Measurements from ENCODE around the gene GABARAP. TPM values are rescaled to one million over a fixed set of nuclear protein-coding genes. Genes with fewer than 3 reads are reported as not detected.

GABARAP gene
- polyA plus RNA-seq, 1 donor from 2014 or later, result 384 TPM

DNA sequence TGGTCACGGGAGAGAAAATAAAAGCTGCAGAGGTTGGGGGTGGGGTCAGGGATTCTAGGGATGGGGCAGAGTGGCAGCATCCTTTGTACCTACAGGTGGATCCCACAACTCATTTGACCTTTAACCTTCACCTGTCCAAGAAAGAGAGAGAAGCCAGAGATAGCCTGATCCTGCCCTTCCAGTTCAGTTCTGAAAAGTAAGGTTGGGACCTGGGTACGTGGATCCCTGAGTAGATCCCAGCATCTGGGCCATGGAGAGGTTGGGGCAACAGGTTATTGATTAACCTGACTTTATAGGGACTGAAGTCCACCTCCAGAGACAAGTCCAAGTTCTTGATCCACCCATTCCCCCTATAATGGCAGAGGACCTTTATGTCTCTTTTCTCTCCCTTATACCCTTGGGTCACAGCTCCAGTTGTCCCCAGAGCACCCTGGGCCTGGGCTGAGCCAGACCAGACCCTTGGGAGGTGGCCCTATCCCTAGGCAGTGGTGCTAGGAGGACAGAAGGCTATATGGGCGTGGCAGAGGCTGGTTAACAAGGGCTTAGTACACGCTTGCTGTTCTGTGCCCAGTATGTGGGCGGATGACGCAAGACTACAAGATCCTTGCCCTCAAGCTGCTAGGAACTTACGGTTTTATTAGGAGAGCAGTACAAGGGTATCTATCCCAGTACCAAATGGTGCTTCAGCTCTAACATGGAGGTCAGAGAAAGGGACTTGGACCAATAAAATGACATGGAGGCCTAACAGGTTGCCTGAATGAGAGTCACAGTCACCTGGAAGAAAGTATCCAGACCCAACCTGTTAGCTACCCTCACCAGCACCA is 16.7 kb upstream of the GABARAP start:
- Histone ChIP-seq H3K36me3 (ENCODE audit: insufficient read depth, low read length) (peaks cover 4% of the 10 kb centered on the region), H3K4me2 (ENCODE audit: low read length) (no peak overlapping the region)
- no peak for TF ChIP-seq EZH2 (IDR thresholded peaks at IDR 0.05; ENCODE audit: borderline replicate concordance, insufficient read depth, low read length, poor library complexity, severe bottlenecking)
- no peak for TF ChIP-seq RAD21 (conservative IDR thresholded peaks at IDR 0.05)
- no peak for TF ChIP-seq TAF1 (IDR thresholded peaks at IDR 0.05; ENCODE audit: low read depth)
- TF ChIP-seq EP300 (conservative IDR thresholded peaks at IDR 0.05; ENCODE audit: poor library complexity, severe bottlenecking), result no peak
- no peak for TF ChIP-seq SMC3 (conservative IDR thresholded peaks at IDR 0.05; ENCODE audit: poor library complexity)
- TF ChIP-seq, protein P1, sequence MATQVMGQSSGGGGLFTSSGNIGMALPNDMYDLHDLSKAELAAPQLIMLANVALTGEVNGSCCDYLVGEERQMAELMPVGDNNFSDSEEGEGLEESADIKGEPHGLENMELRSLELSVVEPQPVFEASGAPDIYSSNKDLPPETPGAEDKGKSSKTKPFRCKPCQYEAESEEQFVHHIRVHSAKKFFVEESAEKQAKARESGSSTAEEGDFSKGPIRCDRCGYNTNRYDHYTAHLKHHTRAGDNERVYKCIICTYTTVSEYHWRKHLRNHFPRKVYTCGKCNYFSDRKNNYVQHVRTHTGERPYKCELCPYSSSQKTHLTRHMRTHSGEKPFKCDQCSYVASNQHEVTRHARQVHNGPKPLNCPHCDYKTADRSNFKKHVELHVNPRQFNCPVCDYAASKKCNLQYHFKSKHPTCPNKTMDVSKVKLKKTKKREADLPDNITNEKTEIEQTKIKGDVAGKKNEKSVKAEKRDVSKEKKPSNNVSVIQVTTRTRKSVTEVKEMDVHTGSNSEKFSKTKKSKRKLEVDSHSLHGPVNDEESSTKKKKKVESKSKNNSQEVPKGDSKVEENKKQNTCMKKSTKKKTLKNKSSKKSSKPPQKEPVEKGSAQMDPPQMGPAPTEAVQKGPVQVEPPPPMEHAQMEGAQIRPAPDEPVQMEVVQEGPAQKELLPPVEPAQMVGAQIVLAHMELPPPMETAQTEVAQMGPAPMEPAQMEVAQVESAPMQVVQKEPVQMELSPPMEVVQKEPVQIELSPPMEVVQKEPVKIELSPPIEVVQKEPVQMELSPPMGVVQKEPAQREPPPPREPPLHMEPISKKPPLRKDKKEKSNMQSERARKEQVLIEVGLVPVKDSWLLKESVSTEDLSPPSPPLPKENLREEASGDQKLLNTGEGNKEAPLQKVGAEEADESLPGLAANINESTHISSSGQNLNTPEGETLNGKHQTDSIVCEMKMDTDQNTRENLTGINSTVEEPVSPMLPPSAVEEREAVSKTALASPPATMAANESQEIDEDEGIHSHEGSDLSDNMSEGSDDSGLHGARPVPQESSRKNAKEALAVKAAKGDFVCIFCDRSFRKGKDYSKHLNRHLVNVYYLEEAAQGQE (IDR thresholded peaks at IDR 0.05; ENCODE audit: borderline replicate concordance), result no peak
- TF ChIP-seq, protein P2, sequence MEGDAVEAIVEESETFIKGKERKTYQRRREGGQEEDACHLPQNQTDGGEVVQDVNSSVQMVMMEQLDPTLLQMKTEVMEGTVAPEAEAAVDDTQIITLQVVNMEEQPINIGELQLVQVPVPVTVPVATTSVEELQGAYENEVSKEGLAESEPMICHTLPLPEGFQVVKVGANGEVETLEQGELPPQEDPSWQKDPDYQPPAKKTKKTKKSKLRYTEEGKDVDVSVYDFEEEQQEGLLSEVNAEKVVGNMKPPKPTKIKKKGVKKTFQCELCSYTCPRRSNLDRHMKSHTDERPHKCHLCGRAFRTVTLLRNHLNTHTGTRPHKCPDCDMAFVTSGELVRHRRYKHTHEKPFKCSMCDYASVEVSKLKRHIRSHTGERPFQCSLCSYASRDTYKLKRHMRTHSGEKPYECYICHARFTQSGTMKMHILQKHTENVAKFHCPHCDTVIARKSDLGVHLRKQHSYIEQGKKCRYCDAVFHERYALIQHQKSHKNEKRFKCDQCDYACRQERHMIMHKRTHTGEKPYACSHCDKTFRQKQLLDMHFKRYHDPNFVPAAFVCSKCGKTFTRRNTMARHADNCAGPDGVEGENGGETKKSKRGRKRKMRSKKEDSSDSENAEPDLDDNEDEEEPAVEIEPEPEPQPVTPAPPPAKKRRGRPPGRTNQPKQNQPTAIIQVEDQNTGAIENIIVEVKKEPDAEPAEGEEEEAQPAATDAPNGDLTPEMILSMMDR (IDR thresholded peaks at IDR 0.05; ENCODE audit: poor library complexity, severe bottlenecking), result no peak
- no peak for TF ChIP-seq POLR2AphosphoS5 (IDR thresholded peaks at IDR 0.05)
- no peak for TF ChIP-seq MXI1 (conservative IDR thresholded peaks at IDR 0.05; ENCODE audit: poor library complexity, severe bottlenecking)

DNA sequence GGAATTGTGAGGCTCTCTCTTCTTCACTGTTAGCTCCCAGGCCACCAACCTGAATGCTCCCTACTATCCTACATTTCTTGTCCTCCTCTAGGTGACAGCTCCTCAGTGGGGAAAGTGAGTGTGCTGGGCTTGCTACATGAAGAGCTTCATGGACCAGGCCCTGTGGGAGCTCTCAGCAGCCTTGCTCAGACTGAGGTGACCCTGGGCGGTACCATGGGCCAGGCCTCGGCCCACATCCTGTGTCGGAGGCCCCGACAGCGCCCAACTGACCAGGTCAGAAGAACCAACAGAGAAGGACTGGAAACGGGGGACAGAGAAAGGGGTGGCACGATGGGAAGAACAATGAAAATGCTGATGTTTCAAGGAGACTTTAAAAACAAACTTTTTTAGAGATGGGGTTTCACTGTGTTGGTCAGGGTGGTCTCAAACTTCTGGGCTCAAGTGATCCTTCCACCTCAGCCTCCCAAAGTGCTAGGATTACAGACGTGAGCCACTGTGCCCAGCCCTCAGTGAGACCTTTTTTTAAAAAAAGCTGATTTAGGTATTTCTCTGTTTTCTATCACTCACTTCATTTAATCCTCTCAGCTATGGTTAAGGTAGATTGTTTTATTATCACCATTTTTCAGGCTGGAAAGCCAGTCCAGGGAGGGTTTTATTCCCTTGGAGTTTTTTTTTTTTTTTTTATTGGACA is 14.7 kb upstream of the GABARAP start:
- no peak overlapping the region for H2AFZ ChIP-seq (ENCODE audit: low read depth, low read length)
- H3F3A ChIP-seq (ENCODE audit: insufficient read depth, low read length, poor library complexity, severe bottlenecking), result no peaks in the 10 kb centered on the region
- peaks cover 30% of the 10 kb centered on the region for H3K27me3 ChIP-seq (ENCODE audit: insufficient read depth, low read depth, low read length)
- no peak overlapping the region for H3K4me2 ChIP-seq (ENCODE audit: low read length)
- no peaks in the 10 kb centered on the region for H4K20me1 ChIP-seq (ENCODE audit: insufficient read depth)
- peaks cover 12% of the 10 kb centered on the region for H3K79me2 ChIP-seq (replicated peaks; ENCODE audit: insufficient read depth, low read length)
- no peaks in the 10 kb centered on the region for H3K9me2 ChIP-seq (ENCODE audit: insufficient read depth, low read length)
- H3K9ac ChIP-seq (ENCODE audit: low read length), result no peak overlapping the region
- no peak for TF ChIP-seq EZH2 (IDR thresholded peaks at IDR 0.05; ENCODE audit: borderline replicate concordance, insufficient read depth, low read length, poor library complexity, severe bottlenecking)
- TF ChIP-seq EP300 (conservative IDR thresholded peaks at IDR 0.05; ENCODE audit: poor library complexity, severe bottlenecking), result no peak
- TF ChIP-seq POLR2AphosphoS5 (IDR thresholded peaks at IDR 0.05), result no peak
- TF ChIP-seq, protein P1 (IDR thresholded peaks at IDR 0.05; ENCODE audit: borderline replicate concordance), result no peak
- TF ChIP-seq, protein P2 (IDR thresholded peaks at IDR 0.05; ENCODE audit: poor library complexity, severe bottlenecking), result no peak
- TF ChIP-seq MXI1 (conservative IDR thresholded peaks at IDR 0.05; ENCODE audit: poor library complexity, severe bottlenecking), result no peak
- TF ChIP-seq RAD21 (conservative IDR thresholded peaks at IDR 0.05), result no peak
- TF ChIP-seq SMC3 (conservative IDR thresholded peaks at IDR 0.05; ENCODE audit: poor library complexity), result no peak
- no peak for TF ChIP-seq TAF1 (IDR thresholded peaks at IDR 0.05; ENCODE audit: low read depth)
- peaks cover 4% of the 10 kb centered on the region for H3K36me3 ChIP-seq (ENCODE audit: insufficient read depth, low read length)
- no peak overlapping the region for H3K4me3 ChIP-seq (ENCODE audit: low read length)
- H3K9me3 ChIP-seq (ENCODE audit: low read length), result no peaks in the 10 kb centered on the region
- H3K27ac ChIP-seq (ENCODE audit: low read length), result no peak overlapping the region

More for the DNA sequence above, 16.7 kb upstream of the GABARAP start:
- Histone ChIP-seq H3K4me3 (ENCODE audit: low read length) (no peak overlapping the region), H3K9me3 (ENCODE audit: low read length) (no peaks in the 10 kb centered on the region), H2AFZ (ENCODE audit: low read depth, low read length) (no peak overlapping the region), H3K27me3 (ENCODE audit: insufficient read depth, low read depth, low read length) (peaks cover 50% of the 10 kb centered on the region), H4K20me1 (ENCODE audit: insufficient read depth) (no peaks in the 10 kb centered on the region), H3K79me2 (replicated peaks; ENCODE audit: insufficient read depth, low read length) (peaks cover 1% of the 10 kb centered on the region), H3K9ac (ENCODE audit: low read length) (no peak overlapping the region), H3K27ac (ENCODE audit: low read length) (no peak overlapping the region), H3F3A (ENCODE audit: insufficient read depth, low read length, poor library complexity, severe bottlenecking) (no peaks in the 10 kb centered on the region), H3K9me2 (ENCODE audit: insufficient read depth, low read length) (no peaks in the 10 kb centered on the region)
